GM18502 (cell line): ENCODE measurements around the gene THOC7.

Experiments
- ATAC-seq: cut with Tn5 transposase; IDR thresholded peaks from one replicate; pipeline ENCODE4 v1.9.1; 2021; ENCODE audit warnings: mild to moderate bottlenecking; ENCODE audit not compliant: unreplicated experiment, poor library complexity

The THOC7 gene

DNA sequence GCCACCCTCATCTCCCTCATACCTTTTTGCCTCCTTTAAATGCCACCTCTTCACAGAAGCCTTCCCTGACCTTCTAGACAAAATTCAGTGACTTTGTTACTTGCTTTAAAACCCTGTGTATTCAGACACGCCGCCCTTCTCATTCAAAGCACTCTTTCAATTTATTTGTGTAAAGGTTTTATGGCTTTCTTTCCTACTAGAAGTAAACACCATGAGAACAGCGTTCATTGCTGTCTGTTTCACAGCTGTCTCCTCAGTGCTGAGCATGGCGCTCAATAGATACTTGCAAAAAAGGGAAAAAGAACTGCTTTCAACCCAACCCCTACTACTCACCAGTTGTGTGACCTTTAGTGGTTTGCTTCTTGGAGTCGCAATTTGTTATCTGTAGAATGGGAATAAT is 17.0 kb upstream of the THOC7 start:
- no peak for ATAC-seq

DNA sequence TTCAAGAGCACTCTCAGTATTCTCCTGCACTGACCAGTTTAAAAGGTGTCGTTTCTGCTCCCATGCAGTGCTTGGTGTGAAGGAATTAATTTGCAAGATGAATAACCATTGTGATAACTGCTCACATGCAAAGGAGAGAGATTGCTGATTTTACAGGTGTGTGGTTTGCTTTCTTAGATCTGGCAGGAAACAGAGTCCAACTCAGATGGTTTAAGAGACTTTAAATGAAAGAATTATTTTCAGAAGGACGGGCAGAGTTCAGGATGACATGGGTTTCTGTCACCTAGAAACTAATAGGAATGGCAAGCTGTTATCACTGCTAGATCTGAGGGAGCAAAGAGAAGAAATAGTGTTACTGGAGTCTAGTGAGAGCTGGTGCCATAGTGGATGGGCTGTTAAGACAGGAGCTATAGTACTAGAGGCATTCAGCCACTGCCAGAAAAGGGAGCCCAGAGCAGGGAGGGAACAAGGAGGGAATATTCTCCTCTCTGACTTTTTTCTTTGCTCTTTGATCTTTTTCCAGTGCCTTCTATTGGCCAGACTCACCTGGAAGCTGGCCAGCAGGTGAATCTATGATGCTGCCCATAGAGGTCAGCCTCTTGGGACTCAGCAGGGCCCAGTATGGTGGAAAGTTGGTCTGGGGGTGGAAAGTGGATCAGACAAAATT is 14.9 kb upstream of the THOC7 start:
- ATAC-seq: no peak

GRCh38 chr3:63877737-63878393 is 14.3 kb upstream of the THOC7 start:
- ATAC-seq: no peak

GRCh38 chr3:63876260-63876659 is 12.7 kb upstream of the THOC7 start:
- no peak for ATAC-seq

GRCh38 chr3:63875510-63875909 is 11.9 kb upstream of the THOC7 start:
- ATAC-seq: no peak

DNA sequence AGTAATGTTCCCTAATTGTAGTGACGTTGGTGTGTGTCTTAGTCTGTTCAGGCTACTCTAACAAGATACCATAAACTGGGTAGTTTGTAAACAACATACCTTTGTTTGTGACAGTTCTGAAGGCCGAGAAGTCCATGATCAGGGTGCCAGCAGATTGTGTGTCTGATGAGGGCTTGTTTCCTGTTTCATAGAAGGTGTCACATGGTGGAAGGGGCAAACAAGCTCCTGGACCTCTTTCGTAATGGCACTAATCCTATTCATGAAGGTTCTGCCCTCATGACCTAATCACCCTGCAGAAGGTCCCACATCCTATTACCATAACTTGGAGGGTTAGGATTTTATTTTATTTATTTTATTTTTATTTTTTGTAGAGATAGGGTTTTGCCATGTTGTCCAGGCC is 11.2 kb upstream of the THOC7 start:
- no peak for ATAC-seq

- no peak for ATAC-seq
Observed at GRCh38 chr3:63872135-63872924, 8.7 kb upstream of the THOC7 start.

DNA sequence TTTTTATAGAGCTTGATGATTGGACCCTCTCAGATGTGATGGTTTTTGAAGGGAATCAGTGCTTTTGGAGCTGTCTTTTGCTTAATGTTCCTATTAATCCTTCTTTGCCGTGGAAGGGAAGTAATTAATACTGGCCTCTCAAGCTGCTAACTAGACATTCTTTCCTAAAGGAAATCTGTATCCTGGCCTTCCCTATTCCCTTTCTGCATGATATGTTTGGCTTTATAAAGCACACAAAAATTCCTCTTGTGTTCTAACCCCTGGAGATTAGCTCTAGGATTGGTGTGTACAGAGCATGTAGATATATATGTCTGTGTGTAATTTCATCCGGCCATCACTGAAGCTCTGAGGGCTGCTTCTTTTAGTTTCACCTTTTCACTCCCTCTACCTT is 7.0 kb upstream of the THOC7 start:
- no peak for ATAC-seq

GRCh38 chr3:63869940-63870614 is 6.5 kb upstream of the THOC7 start:
- ATAC-seq: no peak

DNA sequence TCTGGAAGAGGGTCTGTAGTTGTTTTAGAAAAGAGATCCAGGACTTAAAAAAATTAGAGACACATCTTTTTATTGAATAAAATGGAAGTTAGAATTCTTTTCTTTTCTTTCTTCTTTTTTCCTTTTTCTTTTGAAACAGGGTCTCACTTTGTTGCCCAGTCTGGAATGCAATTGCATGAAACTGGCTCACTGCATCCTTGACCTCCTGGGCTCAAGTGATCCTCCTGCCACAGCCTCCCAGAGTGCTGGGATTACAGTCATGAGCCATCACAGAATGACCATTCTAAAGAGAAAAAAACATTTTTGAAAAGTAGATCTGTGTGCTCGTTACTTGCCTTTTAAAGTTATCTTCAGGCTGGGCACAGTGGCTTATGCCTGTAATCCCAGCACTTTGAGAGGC is 3.6 kb upstream of the THOC7 start:
- no peak for ATAC-seq

- no peak for ATAC-seq
Observed at GRCh38 chr3:63864965-63865327, 1.3 kb upstream of the THOC7 start.

DNA sequence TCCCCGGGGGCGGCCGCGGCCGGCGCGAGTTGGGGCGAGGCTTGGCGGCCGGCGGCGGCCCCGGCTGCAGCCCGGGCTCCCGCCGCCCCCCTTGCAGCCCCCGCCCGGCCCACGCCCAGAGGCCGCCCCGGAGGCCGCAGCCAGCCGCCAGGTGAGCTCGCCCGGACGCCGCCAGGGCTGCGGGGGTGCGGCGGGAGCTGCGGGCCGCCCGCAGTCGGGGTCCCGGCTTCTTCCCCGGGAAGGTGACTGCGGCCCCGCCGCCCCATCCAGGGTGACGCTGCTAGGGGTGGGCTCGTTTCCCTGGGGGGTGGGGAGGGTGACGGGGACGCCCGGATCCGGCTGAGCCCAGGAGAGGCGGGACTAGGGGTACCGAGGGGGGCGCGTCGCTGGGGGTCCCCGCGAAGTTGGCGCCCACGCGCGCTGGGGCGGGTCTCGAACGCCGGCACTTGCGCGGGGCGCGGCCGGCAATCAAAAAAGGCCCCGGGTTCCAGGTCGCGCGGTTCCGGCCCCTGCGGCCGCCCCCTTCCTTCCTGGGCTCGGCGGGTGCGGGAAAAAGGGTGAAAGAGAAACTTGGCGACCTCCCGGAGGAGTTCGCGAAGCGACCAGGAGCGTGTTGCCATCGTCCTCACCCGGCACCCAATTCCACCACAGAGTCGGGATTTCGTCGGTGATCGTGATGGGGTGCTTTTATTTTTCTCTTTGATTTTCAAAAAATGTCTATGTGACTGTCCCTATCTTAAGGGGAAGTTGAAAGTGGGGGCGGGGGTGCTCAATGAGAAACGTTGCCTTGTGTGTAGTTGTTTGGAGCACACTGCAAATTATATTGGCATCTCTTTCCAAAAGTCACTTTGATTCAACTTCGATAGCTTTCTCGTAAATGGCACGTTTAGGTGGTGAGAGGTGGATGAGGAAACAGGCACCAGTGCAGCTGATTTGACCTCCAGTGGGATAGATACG is 681 bp upstream of the THOC7 start:
- ATAC-seq: peak; percentile 53

DNA sequence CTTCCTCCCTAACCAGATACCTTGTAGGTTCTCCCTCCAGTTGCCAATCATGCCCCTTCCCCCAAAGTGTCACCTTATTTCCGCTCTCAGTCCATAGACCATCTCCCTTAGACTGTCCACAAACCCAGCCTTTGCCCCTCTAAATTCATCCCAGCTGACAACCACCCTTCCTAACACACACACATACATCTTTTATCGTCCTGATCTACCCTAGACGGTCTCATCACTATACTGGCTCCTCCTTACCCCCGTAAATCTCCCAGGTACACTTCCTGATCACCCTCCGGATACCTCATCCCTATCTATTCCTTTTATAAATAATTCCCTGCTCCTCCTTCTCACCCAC is 828 bp downstream of the THOC7 start:
- peak; percentile 10 for ATAC-seq

DNA sequence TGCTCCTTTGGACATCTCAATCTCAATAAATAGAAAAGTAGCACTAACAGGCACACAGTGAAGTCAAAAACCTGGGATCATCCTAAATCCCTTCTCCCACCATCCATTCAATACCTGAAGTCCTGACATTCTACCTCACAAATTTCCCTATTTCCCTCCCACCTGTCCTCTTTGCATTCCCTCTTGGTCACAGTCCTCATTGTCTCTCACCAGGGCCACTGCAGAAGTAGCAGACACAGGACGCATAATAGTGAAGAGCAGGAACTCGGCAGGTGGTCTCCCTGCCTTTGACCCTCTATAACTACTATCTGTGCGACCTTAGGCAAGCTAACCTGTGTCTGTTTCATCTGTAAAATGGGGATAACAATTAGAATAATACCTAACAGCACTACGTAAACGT is 2.3 kb downstream of the THOC7 start:
- ATAC-seq: no peak

GRCh38 chr3:63860776-63861175 is 2.8 kb downstream of the THOC7 start:
- ATAC-seq: no peak

DNA sequence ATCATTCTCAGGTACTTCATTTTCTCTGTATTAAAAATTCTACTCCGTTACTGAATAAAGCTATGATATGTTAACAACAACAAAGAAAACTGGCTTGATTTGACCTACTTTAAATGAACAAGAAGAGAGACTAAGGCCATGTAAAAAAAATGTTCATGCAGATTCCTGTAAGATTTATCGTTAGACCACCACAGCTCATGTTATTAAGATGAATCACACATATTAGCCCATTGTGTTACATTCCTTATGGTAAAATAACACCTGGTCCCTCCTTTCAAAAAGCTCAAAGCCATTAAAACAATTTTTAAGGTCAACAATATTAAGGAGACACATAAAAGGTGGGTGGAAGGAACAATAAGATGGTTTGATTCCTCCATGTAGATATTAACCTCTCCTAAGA is 6.3 kb downstream of the THOC7 start:
- no peak for ATAC-seq

- no peak for ATAC-seq
Observed at GRCh38 chr3:63855333-63855940, 8.2 kb downstream of the THOC7 start.

- no peak for ATAC-seq
Observed at GRCh38 chr3:63853106-63853505, 10.5 kb downstream of the THOC7 start.

GRCh38 chr3:63851287-63851686 is 12.3 kb downstream of the THOC7 start:
- ATAC-seq: no peak

DNA sequence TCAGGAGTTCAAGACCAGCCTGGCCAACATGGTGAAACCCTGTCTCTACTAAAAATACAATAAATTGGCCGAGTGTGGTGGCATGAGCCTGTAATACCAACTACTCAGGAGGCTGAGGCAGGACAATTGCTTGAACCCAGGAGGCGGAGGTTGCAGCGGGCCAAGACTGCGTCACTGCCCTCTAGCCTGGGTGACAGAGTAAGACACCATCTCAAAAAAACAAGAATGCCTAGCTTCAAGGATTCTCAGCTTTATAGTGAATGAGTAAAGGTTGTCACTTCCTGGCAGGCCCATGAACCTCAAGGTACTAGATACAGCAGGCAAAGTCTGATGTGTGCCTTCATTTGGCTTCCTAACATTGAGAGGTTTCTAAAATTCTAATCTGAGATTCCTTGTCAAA is 14.4 kb downstream of the THOC7 start:
- no peak for ATAC-seq
